Prostate gland (tissue), 2 donors: ENCODE measurements around the gene TEF. TPM values are rescaled to one million over a fixed set of nuclear protein-coding genes. Genes with fewer than 3 reads are reported as not detected.
A peak's percentile ranks its signal among the peaks of the same experiment; 100 is the strongest.

ENCODE experiments used
- DNase-seq: peaks from one replicate; pipeline ENCODE4 v3.0.0-alpha.2; 2019; ENCODE audit warnings: low spot score
- H3K27ac ChIP-seq, 2 donors: fragments of 200-600 bp; sonication (generic); 2 replicates each; pipeline ENCODE4 v1.5.1; 2017 to 2019
- H3K27me3 ChIP-seq: fragments of 200-600 bp; sonication (generic); replicated peaks from 2 replicates; pipeline ENCODE4 v1.5.1; 2019; ENCODE audit not compliant: insufficient read depth
- H3K36me3 ChIP-seq, 2 donors: fragments of 200-600 bp; sonication (generic); 1 replicate in 1 of 2; 2 replicates in 1 of 2; pipeline versions ENCODE4 v1.5.1 to v1.8.1; 2017 to 2019
- H3K4me1 ChIP-seq: fragments of 200-600 bp; sonication (generic); replicated peaks from 2 replicates; pipeline ENCODE4 v1.5.1; 2019
- H3K4me3 ChIP-seq, 2 donors: fragments of 200-600 bp; sonication (generic); 2 replicates each; pipeline ENCODE4 v1.5.1; 2017 to 2019
- H3K9me3 ChIP-seq: fragments of 200-600 bp; sonication (generic); 2 replicates; pipeline ENCODE4 v1.5.1; 2017
- POLR2A ChIP-seq: fragments of 450-650 bp; IDR thresholded peaks from one replicate; pipeline ENCODE4 v1.6.1; 2016; ENCODE audit warnings: antibody characterized with exemption, mild to moderate bottlenecking
- POLR2AphosphoS5 ChIP-seq: sonication (generic); formaldehyde crosslinking; IDR thresholded peaks from one replicate; pipeline ENCODE4 v1.6.1; 2017; ENCODE audit warnings: antibody characterized with exemption
- WGBS: methylation state at CpG from one replicate; pipeline ENCODE4 v1.1.5; 2018; 5-methylcytosine and 5-hydroxymethylcytosine counted together
- intact Hi-C: fragments of 100-400 bp; cut with DNase I; formaldehyde crosslinking; loops from one replicate; pipeline ENCODE4 v1.14.2; 2022
- total RNA-seq, 2 donors: library from RNA; depleted of rRNA; stranded (reverse); fragments of >200 nt; gene quantifications; one replicate each; pipeline ENCODE4 v1.1.0, GENCODE V29; 2016
- TF ChIP-seq, protein P1 (sequence below), 4 experiments: fragments of 200-600 bp in 2 of 4; fragments of 450-650 bp in 2 of 4; sonication (generic) in 2 of 4; IDR thresholded peaks; 1 replicate in 3 of 4; 2 replicates in 1 of 4; pipeline ENCODE4 v1.5.1; 2016 to 2019; ENCODE audit warnings: antibody characterized with exemption in 4 of 4, mild to moderate bottlenecking in 2 of 4, moderate library complexity in 2 of 4

Gene TEF
- total RNA-seq, 2 donors from 2014 or later = 26.2 to 51.7 TPM

- peak overlapping the region; percentile 83 to 97 for H3K4me3 ChIP-seq
- H3K9me3 ChIP-seq = no peaks in the 10 kb centered on the region
- no peaks in the 10 kb centered on the region for H3K27me3 ChIP-seq
- no peak for DNase-seq
- H3K27ac ChIP-seq = peak overlapping the region; percentile 93 to 98
- intact Hi-C loops = loop anchor here (5.0 kb wide), 1 partner anchor 291 kb away; the partner anchor contains the start of gene EP300
- H3K4me1 ChIP-seq = peaks cover 9% of the 10 kb centered on the region
- TF ChIP-seq POLR2AphosphoS5 = no peak
- TF ChIP-seq, protein P1, sequence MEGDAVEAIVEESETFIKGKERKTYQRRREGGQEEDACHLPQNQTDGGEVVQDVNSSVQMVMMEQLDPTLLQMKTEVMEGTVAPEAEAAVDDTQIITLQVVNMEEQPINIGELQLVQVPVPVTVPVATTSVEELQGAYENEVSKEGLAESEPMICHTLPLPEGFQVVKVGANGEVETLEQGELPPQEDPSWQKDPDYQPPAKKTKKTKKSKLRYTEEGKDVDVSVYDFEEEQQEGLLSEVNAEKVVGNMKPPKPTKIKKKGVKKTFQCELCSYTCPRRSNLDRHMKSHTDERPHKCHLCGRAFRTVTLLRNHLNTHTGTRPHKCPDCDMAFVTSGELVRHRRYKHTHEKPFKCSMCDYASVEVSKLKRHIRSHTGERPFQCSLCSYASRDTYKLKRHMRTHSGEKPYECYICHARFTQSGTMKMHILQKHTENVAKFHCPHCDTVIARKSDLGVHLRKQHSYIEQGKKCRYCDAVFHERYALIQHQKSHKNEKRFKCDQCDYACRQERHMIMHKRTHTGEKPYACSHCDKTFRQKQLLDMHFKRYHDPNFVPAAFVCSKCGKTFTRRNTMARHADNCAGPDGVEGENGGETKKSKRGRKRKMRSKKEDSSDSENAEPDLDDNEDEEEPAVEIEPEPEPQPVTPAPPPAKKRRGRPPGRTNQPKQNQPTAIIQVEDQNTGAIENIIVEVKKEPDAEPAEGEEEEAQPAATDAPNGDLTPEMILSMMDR (IDR thresholded peaks at IDR 0.05) = no peak
- no peak for TF ChIP-seq POLR2A
- H3K36me3 ChIP-seq = no peaks in the 10 kb centered on the region
- WGBS = 48% methylated on average over 5 of the region's 5 CpGs
Observed at GRCh38 chr22:41383085-41383484, 1.3 kb downstream of the TEF start.

DNA sequence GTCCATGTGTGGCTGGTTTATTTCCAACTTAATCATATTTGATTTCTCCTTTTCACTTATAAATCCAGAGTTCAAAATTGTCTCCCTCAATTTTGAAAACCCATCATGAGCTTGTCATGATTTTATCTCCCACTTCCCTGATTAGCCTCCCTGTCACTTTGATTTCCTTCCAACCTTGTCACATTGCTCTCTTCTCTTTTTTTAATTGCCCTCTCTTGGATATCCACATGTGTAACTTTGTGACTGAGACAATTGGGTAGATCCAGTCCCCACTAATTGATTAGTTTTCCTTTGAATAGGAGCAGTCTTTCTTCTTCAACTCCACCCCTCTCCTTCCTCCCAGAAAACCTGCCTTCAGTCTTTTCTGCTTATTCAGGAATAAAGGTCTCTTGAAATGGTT is 2.4 kb downstream of the TEF start:
- Histone ChIP-seq H3K27me3 (no peaks in the 10 kb centered on the region), H3K9me3 (no peaks in the 10 kb centered on the region), H3K4me3 (no peak overlapping the region), H3K36me3 (no peaks in the 10 kb centered on the region), H3K4me1 (peaks cover 9% of the 10 kb centered on the region), H3K27ac (peak overlapping the region in 1 of 2 donors; percentile 98)
- DNase-seq = no peak
- no peak for TF ChIP-seq POLR2A
- intact Hi-C loops = loop anchor here (5.0 kb wide), 1 partner anchor 292 kb away; the partner anchor contains the start of gene EP300

DNA sequence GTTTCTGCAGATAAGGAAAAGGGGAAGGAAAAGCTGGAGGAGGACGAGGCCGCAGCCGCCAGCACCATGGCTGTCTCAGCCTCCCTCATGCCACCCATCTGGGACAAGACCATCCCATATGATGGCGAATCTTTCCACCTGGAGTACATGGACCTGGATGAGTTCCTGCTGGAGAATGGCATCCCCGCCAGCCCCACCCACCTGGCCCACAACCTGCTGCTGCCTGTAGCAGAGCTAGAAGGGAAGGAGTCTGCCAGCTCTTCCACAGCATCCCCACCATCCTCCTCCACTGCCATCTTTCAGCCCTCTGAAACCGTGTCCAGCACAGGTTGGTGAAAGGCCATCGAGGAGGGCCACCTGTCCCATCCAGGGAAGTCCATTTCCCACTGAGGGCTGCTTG is 5.6 kb downstream of the TEF start:
- no peaks in the 10 kb centered on the region for H3K27me3 ChIP-seq
- TF ChIP-seq, protein P1 (IDR thresholded peaks at IDR 0.05) = no peak
- no peak for TF ChIP-seq POLR2AphosphoS5
- TF ChIP-seq POLR2A = no peak
- no peak for DNase-seq
- peaks cover 7% of the 10 kb centered on the region for H3K4me1 ChIP-seq
- H3K4me3 ChIP-seq = no peak overlapping the region
- H3K36me3 ChIP-seq = no peaks in the 10 kb centered on the region
- intact Hi-C loops = no loop called here
- H3K9me3 ChIP-seq = no peaks in the 10 kb centered on the region
- WGBS = 89% methylated on average over 7 of the region's 7 CpGs
- no peak overlapping the region for H3K27ac ChIP-seq

DNA sequence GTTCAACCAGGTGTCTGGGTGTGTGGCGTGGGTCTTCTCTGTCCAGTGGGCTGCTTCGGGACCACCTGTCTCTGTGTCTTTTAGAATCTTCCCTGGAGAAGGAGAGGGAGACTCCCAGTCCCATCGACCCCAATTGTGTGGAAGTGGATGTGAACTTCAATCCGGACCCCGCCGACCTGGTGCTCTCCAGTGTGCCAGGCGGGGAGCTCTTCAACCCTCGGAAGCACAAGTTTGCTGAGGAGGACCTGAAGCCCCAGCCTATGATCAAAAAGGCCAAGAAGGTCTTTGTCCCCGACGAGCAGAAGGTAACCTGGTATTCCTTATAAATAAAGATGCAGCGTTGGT is 12.2 kb downstream of the TEF start:
- H3K27me3 ChIP-seq = no peaks in the 10 kb centered on the region
- H3K4me1 ChIP-seq = no peaks in the 10 kb centered on the region
- DNase-seq = no peak
- peaks cover 0 to 21% of the 10 kb centered on the region in 2 donors for H3K36me3 ChIP-seq
- TF ChIP-seq, protein P1 (IDR thresholded peaks at IDR 0.05) = no peak
- TF ChIP-seq POLR2A (no peak), POLR2AphosphoS5 (no peak)
- 90% methylated on average over 11 of the region's 11 CpGs for WGBS
- peak overlapping the region; percentile 5 to 37 for H3K27ac ChIP-seq
- intact Hi-C loops = no loop called here
- no peak overlapping the region for H3K4me3 ChIP-seq
- H3K9me3 ChIP-seq = no peaks in the 10 kb centered on the region

DNA sequence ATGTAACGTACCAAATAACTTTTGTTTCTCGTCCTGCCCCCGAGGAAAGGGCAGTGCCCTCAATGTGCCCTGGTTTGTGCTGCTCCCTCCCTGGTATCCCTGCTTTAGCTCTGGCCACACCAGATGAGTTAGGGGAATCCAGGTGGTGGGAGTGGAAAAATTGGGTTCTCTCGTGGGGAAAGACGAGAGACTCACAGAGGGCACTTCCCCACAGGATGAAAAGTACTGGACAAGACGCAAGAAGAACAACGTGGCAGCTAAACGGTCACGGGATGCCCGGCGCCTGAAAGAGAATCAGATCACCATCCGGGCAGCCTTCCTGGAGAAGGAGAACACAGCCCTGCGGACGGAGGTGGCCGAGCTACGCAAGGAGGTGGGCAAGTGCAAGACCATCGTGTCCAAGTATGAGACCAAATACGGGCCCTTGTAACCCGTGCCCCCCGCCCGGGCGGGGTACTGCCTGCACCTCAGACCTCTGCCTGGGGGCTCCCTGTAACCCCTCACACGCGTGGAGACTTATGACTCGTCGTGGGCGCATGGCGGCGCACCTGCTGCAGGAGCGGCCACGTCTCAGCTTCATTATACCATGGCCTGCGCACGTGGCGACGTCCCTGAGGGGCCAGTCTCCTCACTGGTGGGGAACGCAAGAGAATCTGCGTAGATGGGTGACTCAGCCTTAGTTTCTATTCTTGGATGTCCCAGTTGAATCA is 13.9 kb downstream of the TEF start:
- 93% methylated on average over 36 of the region's 37 CpGs for WGBS
- intact Hi-C loops = no loop called here
- Histone ChIP-seq H3K27ac (no peak overlapping the region), H3K4me1 (no peaks in the 10 kb centered on the region), H3K27me3 (no peaks in the 10 kb centered on the region), H3K4me3 (no peak overlapping the region), H3K36me3 (peaks cover 0 to 21% of the 10 kb centered on the region in 2 donors), H3K9me3 (no peaks in the 10 kb centered on the region)
- TF ChIP-seq POLR2A = no peak
- TF ChIP-seq POLR2AphosphoS5 = no peak
- TF ChIP-seq, protein P1 (IDR thresholded peaks at IDR 0.05) = no peak
- DNase-seq = no peak
